CD4-positive, alpha-beta T cell treated with Interferon gamma for 1 hour (primary cell): ENCODE measurements around the gene ESPNL.

ENCODE experiments used
- DNase-seq: peaks from one replicate; pipeline ENCODE4 v3.0.0-alpha.2; 2020

ESPNL gene

GRCh38 chr2:238130696-238131628 lies 30.8 kb downstream of the ESPNL start:
- DNase-seq = no peak

DNA sequence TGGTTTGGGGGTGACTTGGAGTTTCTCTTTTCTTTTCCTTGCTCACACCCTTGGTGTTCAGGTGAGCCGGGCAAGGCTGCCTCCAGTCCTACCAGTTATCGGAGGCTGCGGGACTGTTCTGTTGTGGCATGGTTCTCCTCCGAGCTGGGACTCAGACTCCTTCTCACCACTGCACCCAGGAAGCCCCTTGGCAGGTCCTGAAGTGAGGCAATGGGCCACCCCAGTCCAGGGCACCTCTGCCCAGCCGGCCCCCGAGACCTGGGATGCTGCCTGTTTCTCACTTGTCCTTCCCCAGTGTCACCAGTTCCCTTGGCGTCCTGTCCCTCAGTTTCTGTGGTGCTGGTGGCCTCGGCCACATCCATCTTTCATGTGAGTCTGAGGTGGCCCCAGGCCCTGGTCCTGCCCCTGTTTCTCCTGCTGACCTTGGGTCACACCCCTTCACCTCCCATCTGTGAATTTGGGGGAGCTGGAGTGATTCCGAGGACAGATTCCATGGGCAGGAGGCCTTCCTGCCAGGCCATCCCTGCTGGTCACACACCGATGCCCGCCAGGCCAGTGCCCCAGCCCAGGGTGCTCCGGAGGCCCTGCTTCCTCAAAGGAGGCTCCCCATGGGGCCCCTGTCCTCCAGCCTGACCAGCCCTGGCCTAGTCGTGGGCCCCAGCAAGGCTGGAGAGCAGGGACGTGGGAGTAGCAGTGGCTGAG lies 31.8 kb downstream of the ESPNL start:
- no peak for DNase-seq

- DNase-seq = no peak
These were observed 32.6 kb downstream of the ESPNL start for GRCh38 chr2:238132463-238133450.

- DNase-seq = no peak
These were observed 33.6 kb downstream of the ESPNL start for GRCh38 chr2:238133499-238134392.

DNA sequence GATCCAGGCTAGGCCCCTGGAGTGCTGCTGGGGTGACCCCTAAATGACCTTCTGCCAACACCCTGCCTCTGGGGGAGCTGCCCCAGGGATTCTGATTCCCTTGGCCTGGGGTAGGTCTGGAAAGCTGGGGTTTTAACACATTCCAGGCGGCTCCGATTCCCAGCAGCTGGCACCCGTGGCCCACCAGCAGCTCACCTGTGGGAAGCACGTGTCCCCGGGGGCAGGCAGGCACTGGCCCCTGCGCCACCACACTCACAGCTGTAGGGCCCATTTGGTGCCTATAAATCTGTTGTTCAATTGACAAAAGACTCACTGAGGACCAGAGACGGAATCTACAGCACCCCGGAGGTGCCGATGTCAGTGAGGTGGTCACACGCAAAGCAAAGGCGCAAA lies 34.2 kb downstream of the ESPNL start:
- DNase-seq = no peak

GRCh38 chr2:238135601-238136150 lies 35.5 kb downstream of the ESPNL start:
- no peak for DNase-seq

GRCh38 chr2:238136820-238137537 lies 36.8 kb downstream of the ESPNL start:
- peak; percentile 69 for DNase-seq

DNA sequence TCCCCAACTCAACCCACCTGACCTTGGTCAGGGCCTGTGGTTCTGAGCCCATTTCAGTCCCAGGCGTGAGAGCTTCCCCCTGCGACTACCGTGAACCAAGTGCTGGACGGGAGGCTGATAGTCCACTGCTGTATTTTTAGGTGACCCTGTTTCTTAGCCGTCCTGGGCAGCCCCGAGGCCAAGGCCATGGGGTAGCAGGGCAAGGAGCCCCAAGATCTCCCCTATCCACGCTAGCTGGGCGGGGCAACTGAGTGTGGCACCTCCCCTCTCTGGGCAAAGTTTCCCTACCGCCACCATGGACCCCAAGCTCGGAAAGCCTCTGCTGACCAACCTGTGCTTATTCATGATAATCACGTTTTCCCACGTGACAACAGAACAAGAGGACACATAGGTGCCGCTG lies 37.7 kb downstream of the ESPNL start:
- DNase-seq = no peak

DNA sequence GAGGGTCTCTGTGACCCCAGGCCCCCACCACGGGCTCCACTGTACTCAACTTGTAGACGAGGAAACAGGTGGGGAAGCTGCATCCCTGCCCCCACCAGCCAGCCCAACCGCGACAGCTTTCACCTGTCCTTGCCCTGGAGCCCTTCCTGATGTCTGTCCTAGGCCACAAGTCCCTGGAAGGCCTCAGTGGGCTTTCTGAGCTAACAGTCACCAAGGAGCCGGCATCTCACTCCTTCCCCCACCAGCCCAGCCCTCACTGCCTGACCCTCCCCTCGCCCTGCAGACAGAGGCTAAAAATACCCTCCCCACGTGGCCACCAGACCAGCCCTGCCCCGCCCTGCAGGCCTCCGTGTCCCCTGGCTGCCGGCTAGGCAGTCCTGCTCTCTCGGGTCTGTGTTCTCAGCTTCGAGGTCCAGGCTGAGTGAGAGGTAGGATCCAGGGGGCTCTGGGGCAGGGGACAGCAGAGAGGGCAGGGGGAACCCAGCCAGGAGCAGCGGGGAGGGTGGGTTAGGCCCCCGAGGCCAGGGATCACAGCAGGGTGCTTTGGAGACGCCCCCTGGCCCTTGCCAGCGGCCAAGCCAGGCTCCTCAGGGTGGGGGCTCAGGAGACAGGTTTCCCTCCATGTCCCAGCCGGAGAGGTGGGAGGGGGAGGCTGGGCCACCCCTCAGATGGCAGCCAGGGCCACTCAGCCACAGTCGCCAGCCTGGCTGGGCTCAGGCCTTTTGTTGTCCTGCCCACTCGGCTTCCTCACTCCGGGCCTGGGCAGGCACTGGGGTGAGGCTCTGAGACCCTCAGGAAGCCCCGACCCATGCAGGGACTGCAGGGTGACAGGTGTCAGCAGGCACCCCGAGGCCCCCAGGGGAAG lies 38.4 kb downstream of the ESPNL start, which contains the start of gene KLHL30:
Gene KLHL30, plus strand, starts transcription at position 338 of the 865 bp plus-strand sequence. CDS start 2,087 bp downstream, outside the sequence.
- no peak for DNase-seq

- DNase-seq = no peak
These were observed 39.3 kb downstream of the ESPNL start for GRCh38 chr2:238139196-238140039.

- no peak for DNase-seq
These were observed 39.9 kb downstream of the ESPNL start for GRCh38 chr2:238140040-238140439.

DNA sequence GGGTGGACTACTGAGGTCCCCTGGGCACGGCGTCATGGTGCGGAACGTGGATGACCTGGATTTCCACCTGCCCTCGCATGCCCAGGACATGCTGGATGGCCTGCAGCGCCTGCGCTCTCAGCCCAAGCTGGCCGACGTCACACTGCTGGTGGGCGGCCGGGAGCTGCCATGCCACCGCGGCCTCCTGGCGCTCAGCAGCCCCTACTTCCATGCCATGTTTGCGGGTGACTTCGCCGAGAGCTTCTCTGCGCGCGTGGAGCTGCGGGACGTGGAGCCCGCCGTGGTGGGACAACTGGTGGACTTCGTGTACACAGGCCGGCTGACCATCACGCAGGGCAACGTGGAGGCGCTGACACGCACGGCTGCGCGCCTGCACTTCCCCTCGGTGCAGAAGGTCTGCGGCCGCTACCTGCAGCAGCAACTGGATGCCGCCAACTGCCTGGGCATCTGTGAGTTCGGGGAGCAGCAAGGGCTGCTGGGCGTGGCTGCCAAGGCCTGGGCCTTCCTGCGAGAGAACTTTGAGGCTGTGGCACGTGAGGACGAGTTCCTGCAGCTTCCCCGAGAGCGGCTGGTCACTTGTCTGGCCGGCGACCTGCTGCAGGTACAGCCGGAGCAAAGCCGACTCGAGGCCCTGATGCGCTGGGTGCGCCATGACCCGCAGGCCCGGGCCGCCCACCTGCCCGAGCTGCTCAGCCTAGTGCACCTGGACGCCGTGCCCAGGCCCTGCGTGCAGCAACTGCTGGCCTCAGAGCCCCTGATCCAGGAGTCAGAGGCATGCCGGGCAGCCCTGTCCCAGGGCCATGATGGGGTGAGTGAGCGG lies 40.8 kb downstream of the ESPNL start:
- DNase-seq = no peak

- DNase-seq = peak; percentile 28
These were observed 41.6 kb downstream of the ESPNL start for GRCh38 chr2:238141541-238142318.

DNA sequence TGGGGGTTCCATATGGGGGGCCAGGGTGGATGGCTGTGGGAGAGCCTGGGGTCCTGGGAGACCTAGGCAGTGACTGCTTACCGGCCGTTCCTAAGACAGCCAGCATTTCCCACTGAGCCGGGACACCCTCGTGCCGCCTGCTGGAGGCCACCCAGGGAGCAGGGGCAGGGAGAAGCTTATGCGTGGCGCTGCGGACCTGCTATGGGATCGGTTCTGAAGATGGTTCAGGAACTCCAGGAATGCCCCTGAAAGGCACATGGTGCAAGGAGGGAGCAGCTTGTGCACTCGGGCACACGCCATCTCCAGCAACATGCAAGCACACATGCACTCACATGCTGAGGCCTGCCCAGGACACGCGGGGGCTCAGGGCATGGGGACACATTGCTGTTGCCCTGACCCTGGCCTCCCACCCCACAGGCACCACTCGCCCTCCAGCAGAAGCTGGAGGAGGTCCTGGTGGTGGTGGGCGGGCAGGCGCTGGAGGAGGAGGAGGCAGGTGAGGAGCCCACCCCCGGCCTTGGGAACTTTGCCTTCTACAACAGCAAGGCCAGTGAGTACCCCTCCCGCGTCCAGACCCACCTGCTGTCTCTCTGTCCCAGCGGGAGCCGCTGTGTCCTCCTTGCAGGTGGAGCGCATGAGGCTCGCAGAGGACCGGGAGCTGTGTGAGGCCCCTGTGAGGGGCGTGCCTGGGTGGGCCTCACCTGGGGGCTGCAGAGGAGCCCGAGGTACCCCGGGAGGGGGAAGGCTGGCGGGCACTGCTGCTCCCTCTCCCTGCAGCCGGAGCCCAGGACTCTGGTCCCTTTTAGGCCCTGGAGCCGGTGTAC lies 42.5 kb downstream of the ESPNL start:
- DNase-seq = no peak

DNA sequence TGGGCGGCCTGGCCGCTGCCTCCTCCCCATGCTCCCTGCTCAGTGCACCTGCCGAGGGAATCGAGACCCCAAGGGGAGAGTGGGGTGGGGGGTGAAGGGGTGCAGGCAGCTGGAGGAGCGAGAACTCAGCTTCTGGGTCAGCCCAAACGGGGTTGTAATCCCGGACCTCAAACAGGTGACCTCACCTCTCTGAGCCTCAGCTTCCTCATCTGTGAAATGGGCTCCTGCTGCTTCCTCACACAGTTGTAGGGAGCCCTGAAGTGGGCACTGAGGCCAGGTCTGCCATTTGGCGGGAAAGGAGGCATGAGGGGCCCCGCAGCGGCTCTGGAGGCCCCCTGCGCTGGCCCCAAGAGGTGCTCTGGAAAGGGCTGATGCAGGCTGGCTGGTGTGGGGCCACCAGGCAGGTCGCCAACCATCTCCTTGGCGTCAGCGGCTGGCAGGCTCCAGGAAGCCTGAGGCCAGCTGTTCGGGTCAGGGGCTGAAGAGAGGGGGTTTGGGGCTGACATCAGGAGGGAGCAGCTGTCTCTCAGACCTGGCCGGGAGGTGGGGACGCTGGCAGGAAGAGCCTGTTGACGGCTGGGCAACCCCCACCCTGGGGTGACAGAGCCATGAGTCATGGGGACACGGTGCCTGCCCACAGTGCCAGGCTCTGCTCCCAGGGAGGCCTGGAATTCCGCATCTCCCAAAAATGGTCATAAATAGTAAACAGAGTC lies 43.3 kb downstream of the ESPNL start:
- no peak for DNase-seq
